NK-92 (cell line): ENCODE measurements around the gene DSG3.
"Not testable (repeated sequence)": the region's sequence is repeated elsewhere in the genome, so short reads cannot be mapped to it uniquely, and the experiment has no call there.

Experiments used
- DNase-seq: peaks from one replicate; lab custom pipeline; 2025; ENCODE audit not compliant: unreplicated experiment; lab: John Stamatoyannopoulos, UW

The DSG3 gene

DNA sequence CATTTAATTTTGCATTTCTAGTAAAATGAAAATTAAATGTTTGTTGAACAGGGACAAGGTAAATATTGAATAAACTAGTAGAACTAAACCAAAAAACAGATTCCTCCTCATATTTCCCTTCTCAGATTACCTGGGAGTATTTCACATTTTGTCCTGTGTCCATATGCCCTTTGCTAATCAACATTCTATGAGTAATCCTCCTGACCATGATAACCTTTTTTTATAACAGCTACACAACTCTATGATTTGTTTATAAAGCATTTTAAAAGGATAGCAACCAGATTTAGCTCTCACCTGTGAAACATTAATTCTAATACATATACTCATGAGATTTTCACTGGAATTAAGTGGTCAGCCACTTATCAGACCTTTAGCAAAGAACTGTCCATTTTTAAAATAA lies 43.3 kb downstream of the DSG3 start:
- no peak for DNase-seq

DNA sequence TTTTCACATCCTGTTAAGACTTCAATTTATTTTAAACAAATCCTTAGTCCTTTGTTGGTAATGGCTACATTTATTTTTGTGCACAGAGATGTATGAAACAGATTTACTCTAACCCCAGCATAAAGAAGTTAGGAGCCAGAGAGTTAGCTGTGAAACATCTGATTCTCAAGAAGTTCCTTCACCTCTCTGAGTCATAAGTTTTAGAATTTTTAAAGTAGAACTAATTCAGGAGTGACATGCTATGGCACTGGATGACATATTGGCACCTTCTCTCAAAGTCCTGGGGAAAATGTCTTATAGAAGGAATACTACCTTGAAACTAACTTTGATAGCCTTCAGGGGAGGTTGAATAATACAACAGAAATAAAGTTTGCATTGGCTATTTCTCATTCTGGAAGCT lies 44.0 kb downstream of the DSG3 start:
- no peak for DNase-seq

DNA sequence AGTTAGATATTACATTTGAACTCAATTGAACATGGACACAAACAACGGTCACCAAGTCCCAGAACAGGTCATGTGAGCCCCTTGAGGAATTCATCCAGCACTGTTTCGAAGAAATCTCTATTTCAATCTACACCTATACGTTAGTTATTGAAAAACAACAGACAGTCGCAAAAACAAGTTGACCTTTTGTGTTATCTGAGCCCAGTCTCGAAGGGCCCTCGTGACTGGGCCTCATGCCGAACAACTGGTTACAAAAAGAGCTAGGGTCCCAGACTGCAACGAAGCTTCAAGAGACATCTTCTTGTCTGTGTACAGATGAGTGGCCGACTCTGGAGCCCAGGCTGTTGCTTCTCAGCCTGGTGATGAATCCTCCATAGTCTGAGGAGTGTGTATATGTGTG lies 45.1 kb downstream of the DSG3 start:
- no peak for DNase-seq

DNA sequence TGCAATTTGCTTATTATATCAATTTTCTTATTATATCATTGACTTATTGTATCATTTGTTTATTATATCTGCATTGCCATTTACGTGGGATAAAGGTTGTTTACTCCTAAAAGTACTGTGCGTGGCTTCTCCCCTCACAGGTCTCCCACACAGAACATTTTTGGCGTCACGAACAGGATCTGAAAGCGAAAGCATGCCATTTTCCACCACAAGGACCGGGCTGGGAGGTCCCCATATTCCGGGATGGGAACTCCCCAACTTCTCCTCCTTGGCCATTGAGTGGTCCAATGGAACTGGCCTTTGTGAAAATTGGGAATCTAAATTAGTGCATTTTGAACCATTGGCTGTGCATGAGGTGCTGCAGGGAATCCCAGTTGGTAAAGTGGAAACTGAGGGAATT lies 45.6 kb downstream of the DSG3 start:
- DNase-seq, result no peak

DNA sequence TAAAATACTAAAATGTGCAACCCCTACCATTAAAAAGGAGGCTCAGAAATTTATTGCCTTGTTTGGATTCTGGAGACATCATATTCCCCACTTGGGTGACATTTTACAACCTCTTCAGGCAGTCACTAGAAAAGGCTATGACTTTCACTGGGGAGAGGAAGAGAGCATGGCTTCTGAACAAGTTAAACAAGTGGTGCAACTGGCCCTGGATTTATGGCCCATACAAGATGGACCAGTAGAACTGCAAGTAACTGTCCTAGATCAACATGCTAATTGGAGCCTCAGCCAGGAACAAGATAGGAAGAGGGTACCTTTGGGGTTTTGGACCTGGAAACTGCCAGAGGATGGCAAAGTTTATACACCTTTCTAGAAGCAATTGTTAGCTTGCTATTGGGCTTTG lies 46.4 kb downstream of the DSG3 start:
- DNase-seq, result no peak

DNA sequence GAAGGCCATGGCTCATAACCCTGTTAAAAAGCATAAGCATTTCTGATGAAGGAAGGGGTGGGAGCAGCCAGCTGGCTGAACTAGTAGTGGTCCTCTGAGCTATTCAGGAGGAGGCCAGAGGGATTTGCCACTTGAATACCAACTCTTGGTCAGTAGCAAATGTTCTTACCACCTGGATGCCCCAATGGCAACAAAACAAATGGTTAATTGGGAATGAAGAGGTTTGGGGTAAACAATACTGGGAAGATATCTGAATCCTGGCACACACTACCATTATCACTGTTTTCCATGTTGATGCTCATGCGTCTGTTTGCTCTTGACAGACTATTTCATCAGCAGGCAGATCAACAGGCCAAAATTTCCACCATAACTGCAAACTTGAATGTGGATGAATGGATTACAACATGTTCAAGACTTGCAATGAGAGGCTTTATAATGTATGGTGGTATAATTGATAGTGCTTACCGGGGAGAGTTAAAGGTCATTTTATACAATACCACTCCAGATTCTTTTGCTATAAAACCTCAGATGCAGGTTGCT lies 47.2 kb downstream of the DSG3 start:
- not testable (repeated sequence) for DNase-seq

DNA sequence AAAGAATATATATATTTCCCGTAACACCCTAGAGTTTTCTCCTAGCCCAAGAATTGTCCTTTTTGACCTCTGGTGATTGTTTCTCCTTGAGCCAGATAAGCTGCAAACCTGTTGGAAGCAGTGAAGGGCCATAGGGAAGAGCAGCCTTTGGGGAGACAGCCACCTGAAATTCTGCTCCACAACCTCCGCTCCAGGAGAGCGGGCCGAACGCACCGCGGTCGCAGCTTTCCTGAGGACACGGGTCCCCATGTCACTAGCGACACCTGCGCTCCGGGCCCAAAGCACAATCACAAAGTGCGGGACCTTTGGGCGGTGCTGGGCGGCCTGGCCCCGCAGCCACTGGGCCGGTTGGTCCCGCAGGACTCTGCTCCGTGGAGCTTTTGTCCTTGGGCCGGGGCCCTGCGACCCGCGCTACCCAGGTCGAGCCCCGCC lies 49.9 kb downstream of the DSG3 start:
- DNase-seq, result no peak

DNA sequence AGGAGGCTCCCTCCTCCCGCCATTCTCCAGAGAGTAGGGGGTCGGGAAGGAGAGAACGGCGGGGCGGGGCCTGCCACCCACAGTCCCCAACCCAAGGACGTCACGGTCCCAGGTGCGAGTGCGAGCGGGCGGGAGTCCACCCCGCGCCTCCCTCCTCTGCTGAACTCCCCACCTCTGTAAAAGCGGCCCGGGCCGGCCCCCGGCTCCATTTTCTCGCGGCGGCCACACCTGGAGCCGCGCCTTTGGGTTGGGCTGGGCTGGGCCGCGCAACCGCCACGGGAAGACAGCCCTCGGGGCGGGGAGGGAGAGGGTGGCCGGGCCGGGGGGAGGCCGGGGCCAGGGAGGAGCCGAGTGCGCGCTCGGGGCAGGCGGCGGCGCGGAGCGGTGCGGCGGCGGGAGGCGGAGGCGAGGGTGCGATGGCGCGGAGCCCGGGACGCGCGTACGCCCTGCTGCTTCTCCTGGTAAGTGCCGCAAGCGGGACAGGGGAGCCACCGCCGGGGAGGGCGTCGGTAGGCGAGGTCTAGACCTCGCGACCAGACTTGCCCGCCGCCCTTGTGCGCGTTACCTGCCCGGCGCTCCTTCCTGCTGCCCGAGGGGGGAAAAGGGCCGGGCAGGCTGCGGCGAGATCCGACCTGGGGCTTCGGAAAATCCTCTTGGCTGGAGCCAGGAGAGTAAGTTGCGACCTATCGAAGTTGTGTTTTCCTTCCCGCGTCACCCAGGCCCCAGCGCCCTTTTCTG lies 50.5 kb downstream of the DSG3 start, which contains the start of gene DSG2:
TSS of gene DSG2 (plus strand) at position 342 of the 738 bp plus-strand sequence. CDS start at position 417, 75 bp downstream.
- DNase-seq, result no peak

DNA sequence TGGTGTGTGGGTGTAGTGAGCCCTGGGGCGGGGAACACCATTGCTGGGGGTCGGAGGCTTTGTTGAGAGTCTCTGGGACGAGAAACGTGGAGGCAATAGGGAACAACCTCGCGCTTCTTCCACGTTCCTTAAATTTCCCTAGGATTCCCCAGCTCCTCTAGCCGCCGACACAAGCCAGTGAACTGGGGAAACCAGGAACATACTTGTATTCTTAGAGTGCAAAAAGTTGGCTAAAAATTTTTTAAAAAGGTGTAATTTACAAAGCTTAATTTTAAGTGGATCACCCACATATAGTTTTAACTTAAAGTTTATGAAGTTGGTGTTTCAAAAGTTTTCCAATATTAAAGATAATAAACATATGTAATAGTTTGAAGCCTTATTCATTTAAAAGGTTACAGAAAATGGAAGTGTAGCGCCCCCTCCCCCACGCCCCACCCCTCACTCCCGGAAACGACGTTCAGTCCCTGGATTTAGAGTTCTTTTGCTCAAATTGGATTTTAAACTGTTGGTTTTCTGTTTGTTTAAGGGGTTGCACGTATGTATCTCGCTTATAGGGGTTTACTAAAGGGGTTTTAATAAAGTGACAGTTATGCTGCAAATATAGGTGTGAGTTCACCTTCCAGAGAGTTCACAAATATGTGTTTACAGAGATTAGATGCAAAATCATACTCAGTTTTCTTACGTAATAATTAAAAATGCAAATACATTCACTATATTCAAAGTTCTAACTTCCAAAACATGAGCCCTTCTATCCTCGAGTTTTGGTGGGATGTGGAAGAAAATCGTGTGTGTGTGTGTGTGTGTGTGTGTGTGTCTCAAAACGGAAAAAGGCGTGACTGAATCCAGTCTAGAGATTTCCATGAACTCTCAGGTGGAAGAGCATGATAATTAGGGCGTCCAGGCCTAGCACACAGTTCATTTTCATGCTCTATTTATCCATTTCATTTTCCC lies 51.3 kb downstream of the DSG3 start:
- no peak for DNase-seq

DNA sequence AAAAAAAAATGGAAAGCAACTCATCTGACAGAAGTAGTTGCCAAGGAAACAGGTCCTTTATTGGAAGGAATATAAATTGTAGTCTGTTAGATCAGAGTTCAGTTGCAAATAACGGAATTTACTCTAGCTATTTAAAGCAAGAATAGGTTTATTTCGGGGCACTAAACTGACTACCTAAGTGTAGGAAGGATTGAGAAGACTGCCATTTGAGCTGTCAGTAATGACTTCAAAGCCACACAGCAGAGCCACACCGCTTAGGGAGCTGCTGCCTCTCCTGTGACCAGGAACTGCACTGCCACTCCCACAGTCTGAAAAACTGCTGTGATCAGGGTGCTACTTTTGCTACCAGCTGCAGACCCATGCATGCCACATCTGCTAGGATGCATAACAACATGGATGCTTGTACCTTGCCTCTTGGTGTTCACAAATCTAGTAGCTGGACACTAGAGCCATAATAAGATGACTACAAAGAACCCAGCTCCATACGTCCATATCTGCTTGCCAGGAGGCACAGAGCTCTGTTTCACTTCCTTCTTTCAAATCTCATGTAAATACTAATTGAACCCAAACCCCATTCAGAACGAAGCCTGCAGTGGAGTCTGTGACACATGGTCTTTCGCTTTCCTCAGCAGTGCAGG lies 52.6 kb downstream of the DSG3 start:
- DNase-seq, result no peak

DNA sequence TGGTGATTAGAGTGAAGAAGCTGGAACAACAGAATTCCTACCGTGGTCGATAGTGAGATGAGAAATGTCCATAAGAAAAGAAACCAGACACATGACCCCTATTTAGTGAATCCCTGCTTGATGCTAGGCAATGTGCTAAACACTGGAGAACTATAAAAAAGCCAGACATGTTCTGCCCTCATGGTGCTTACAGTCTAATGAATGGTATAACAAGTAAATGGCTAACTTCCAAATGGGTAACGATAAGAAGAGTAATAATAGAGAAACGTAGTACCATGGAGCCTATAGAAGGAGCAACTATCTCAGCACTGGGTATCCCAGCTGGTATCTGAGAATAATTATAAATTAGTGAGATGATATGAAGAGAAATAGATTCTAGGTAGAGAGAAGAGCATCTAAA lies 55.5 kb downstream of the DSG3 start:
- DNase-seq, result no peak

DNA sequence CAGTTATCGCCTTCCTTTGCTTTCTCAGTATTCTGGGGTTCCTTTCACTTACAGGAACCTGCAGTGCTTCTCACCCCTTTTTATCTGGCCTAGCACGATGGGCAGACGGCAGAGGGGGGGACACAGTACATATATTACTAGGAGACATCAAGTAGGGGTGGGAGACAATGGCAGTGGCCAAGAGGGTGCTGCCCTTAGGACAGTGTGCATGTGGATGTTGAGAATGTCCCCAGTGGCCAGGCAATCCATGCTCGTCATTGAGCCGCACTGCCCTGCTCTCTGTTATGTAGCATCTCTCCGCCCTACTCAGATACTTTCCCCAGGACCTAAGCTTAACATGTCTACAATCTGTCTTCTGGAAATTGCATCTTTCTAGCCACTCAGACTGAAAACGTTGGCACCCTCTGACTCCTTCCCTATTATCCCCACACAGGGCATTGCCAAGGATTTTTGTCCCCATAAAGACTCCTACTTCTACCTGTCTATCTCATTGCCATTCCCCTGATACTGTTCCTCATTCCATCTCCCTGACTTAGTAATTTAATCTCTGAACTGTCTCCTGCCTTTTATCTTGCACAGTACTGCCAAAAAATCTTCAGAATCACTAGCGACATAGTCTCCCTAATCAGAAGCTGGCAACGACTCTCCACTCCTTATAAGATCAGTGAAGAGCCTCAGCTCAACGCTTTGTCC lies 57.1 kb downstream of the DSG3 start:
- no peak for DNase-seq

DNA sequence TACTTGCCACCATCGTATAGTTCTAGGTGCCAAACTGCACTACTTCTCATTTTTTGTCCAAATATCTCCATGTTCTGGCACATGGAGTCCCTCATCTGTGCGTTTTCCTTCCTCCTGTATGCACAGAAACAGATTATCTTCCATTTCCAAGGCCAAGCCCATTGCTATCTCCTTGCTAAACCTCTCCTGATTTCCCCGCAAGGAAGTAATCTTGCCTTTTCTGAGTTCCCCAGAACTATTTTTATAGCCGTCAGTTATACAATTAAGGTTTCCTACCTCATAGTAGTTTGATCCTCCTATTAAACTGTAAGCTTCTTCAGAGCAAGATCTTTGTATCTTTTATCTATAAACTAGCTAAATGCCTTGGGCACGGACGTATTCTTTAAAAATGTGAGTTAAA lies 57.6 kb downstream of the DSG3 start:
- no peak for DNase-seq

DNA sequence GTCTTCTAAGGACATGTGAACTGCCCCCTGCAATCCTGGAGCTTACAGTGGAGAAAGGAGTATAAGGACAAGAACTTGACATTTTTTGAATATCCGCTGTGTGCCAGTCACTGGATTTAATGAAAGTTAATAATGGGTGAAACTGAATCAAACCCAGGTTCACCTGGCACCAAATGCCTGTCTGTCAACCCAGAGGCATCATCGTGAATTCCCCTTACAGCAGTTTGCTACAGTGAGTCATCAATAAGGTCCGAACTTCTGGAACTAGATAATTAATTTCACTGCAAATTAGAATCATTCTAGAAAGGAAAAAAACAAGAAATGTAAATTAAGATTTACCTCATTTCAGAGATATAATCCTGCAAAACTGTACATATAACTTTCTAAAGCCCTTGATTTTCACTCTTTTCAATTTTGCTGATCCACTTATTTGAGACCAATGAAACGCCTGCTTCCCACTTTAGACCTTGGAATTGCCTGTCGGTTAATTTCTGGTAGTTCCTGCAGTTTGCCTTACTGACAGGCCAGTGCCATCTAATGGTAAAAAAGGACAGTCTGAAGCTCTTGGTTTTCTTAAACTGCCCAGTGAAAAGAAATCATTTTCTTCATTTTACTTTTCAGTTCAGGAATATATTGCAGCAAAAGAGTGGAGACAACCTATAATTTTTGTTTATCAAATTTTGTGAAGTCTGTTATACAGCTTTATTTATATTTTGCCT lies 58.6 kb downstream of the DSG3 start:
- no peak for DNase-seq

DNA sequence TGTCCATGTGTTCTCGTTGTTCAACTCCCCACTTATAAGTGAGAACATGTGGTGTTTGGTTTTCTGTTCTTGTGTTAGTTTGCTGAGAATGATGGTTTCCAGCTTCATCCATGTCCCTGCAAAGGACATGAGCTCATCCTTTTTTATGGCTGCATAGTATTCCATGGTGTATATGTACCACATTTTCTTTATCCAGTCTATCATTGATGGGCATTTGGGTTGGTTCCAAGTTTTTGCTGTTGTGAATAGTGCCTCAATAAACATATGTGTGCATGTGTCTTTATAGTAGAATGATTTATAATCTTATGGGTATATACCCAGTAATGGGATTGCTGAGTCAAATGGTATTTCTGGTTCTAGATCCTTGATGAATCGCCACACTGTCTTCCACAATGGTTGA lies 59.6 kb downstream of the DSG3 start:
- DNase-seq, result not testable (repeated sequence)

DNA sequence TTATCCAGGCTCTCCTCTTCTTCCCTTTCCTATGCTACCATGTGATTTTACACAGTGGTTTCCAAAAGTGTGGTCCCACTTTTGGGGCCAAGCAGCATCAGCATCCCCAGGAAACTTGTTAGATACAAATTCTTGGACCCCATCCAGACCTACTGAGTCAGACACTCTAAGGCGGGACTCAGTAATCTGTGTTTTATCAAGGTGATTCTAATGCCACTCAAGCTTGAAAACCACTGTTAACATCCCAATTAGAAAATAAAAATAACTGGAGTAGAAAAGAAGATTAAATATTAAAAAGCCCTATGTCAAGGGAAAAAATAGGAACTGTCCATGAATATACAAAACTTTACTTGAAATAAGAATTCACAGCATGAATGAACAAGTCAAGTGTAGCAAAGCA lies 61.2 kb downstream of the DSG3 start:
- no peak for DNase-seq

DNA sequence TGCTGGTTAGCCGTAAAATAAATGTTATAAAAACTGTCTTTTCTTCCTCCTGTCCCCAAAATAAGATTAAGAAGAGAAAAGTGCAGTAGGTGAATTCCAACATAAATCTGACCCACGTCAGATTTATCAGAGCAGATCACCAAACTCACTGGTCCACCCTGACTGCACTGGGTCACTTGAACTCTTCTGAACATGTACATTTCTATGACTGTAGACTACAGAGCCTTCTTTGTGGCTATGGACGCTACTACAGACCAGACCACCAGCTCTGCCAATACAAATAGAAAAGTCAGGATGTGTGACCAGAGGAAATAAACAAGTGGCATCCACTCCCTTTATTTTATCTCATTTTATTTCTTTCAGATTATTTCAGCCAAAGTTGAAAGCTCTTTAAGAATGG lies 62.0 kb downstream of the DSG3 start:
- no peak for DNase-seq

DNA sequence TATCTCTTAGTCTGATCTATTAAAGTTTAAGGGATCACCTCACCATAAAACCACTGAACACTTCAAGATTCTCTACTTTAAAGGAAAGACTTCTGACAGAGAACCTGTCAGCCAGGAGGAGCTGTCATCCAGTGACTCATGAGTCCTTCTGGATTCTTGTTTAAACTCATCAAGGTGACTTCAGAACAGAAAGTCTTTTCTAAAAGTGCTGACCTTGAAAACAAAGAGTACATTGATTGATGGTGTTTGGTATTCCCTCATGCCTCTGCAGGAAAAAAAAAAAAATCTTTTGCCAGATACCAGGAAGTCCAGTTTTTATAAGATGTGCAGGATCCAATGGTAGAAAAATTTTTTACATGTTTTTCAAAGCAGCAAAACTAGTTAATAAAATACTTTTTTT lies 62.8 kb downstream of the DSG3 start:
- no peak for DNase-seq

DNA sequence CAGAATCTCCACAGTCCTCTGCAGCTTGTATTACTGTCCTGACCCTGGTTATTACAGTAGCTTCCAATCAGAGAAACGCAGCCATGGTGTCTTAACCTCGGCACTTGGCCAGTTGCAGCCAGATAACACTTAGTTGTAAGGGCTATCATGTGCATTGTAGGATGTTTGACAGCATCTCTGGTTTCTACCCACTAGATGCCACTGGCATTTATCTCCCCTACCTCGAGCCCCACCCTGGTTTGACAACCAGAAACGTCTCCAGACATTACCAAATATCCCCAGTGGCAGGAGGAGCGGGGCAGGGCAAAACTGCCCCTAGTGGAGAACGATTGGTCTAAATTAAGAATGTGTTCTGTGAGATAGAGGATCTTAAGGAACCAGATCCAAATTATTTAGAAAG lies 63.6 kb downstream of the DSG3 start:
- DNase-seq, result no peak

DNA sequence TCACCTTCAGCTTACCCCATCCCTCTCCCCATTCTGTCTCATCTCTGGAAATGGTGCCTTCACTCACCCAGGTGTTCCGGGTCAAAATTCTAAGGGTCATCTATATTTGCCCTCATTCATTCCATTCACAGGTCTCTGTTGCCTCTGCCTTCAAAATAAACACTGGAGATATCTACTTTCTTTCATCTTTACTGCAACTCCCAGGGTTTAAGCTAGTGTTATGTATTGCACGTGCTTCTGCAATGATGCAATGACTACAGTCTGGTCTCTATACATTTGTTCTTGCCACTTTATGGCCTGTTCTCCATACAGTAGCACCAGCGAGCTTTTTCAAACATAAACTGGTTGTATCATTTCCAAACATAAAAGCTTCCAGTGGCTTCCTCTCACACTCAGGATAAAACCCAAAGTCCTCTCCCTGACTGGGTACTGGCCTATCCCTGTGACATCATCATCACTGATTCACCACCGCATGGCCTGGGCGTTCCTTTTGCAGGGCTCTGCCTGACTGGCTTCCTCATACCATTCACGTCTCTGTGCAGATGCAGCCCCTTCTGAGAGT lies 64.7 kb downstream of the DSG3 start:
- DNase-seq, result no peak
